Osteoblast (primary cell): ENCODE data around the gene KRT6A. TPM values are rescaled to one million over a fixed set of nuclear protein-coding genes. Genes with fewer than 3 reads are reported as not detected.
A peak's percentile ranks its signal among the peaks of the same experiment; 100 is the strongest.
"Not testable (repeated sequence)": the region's sequence is repeated elsewhere in the genome, so short reads cannot be mapped to it uniquely, and the experiment has no call there.

Experiments
- DNase-seq: peaks from one replicate; pipeline ENCODE4 v3.0.0; 2011; ENCODE audit warnings: low spot score, mixed read lengths; ENCODE audit not compliant: insufficient read length; ENCODE audit errors: missing footprints
- H2AFZ ChIP-seq: 2 replicates; pipeline ENCODE4 v1.6.0; 2011; ENCODE audit warnings: mild to moderate bottlenecking, low read length
- H3K27ac ChIP-seq: 2 replicates; pipeline ENCODE4 v1.5.1; 2011; ENCODE audit warnings: mild to moderate bottlenecking, low read depth, low read length, moderate library complexity
- H3K27me3 ChIP-seq: 2 replicates; pipeline ENCODE4 v1.6.0; 2012; ENCODE audit warnings: mild to moderate bottlenecking, control low read depth, inconsistent platforms, low read length, moderate library complexity; ENCODE audit not compliant: insufficient read depth
- H3K36me3 ChIP-seq: 2 replicates; pipeline ENCODE4 v1.5.1; 2011; ENCODE audit warnings: mild to moderate bottlenecking, low read length, control low read depth, moderate library complexity; ENCODE audit not compliant: insufficient read depth
- H3K4me1 ChIP-seq: 2 replicates; pipeline ENCODE4 v1.5.1; 2011; ENCODE audit warnings: mild to moderate bottlenecking, low read length, control low read depth, moderate library complexity; ENCODE audit not compliant: insufficient read depth
- H3K4me2 ChIP-seq: 2 replicates; pipeline ENCODE4 v1.6.0; 2011; ENCODE audit warnings: mild to moderate bottlenecking, low read length; ENCODE audit not compliant: insufficient read depth
- H3K4me3 ChIP-seq: fragments of 200-600 bp; sonication (generic); 3 replicates; pipeline ENCODE4 v1.5.1; 2012; ENCODE audit warnings: mild to moderate bottlenecking, low read length, inconsistent platforms; ENCODE audit not compliant: insufficient read depth
- H3K79me2 ChIP-seq: 2 replicates; pipeline ENCODE4 v1.6.0; 2012; ENCODE audit warnings: mild to moderate bottlenecking, low read length, control low read depth, inconsistent platforms; ENCODE audit not compliant: insufficient read depth
- H3K9me3 ChIP-seq: 2 replicates; pipeline ENCODE4 v1.5.1; 2011; ENCODE audit warnings: low read depth, low read length, control low read depth
- H4K20me1 ChIP-seq: 2 replicates; pipeline ENCODE4 v1.6.0; 2012; ENCODE audit warnings: mild to moderate bottlenecking, low read length, control low read depth; ENCODE audit not compliant: insufficient read depth
- total RNA-seq: library from RNA; depleted of rRNA; stranded (reverse); fragments of >200 nt; gene quantifications from 2 replicates; pipeline ENCODE4 v1.2.3, GENCODE V29; 2012
- TF ChIP-seq, protein P1 (sequence below): IDR thresholded peaks from 2 replicates; pipeline ENCODE4 v1.5.1; 2011; ENCODE audit warnings: mild to moderate bottlenecking, low read depth, low read length, moderate library complexity; ENCODE audit errors: extremely low read depth

KRT6A gene
- total RNA-seq, 1 donor, result 0.72 TPM

DNA sequence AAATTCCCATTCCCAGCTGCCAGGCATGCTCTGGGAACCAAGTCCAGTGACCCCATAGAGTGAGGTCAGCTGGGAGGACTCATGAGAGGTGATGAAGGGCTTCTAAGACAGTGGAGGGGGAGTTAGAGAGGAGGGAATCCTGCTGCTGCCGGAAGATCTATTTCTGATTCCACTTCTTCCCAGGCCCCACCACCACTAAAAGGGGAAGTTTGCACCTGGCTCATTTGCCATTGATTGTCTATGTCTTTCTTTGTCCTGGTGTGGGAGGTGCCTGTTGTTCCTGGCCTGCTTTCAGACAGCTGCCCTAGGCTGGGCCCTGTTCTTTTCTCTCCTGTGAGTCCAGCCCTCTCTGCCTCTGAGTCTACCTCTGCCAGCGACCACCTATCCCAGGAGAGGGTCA, 3.0 kb upstream of the KRT6A start:
- no peaks in the 10 kb centered on the region for H3K79me2 ChIP-seq
- H3K27me3 ChIP-seq, result peaks cover 9% of the 10 kb centered on the region
- H3K27ac ChIP-seq, result peak overlapping the region; percentile 78
- H2AFZ ChIP-seq, result no peak overlapping the region
- no peaks in the 10 kb centered on the region for H4K20me1 ChIP-seq
- DNase-seq, result no peak
- TF ChIP-seq, protein P1, sequence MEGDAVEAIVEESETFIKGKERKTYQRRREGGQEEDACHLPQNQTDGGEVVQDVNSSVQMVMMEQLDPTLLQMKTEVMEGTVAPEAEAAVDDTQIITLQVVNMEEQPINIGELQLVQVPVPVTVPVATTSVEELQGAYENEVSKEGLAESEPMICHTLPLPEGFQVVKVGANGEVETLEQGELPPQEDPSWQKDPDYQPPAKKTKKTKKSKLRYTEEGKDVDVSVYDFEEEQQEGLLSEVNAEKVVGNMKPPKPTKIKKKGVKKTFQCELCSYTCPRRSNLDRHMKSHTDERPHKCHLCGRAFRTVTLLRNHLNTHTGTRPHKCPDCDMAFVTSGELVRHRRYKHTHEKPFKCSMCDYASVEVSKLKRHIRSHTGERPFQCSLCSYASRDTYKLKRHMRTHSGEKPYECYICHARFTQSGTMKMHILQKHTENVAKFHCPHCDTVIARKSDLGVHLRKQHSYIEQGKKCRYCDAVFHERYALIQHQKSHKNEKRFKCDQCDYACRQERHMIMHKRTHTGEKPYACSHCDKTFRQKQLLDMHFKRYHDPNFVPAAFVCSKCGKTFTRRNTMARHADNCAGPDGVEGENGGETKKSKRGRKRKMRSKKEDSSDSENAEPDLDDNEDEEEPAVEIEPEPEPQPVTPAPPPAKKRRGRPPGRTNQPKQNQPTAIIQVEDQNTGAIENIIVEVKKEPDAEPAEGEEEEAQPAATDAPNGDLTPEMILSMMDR, result no peak
- H3K4me2 ChIP-seq, result peak overlapping the region; percentile 25
- no peaks in the 10 kb centered on the region for H3K36me3 ChIP-seq
- H3K4me3 ChIP-seq, result no peak overlapping the region
- peaks cover 61% of the 10 kb centered on the region for H3K4me1 ChIP-seq
- H3K9me3 ChIP-seq, result no peaks in the 10 kb centered on the region

DNA sequence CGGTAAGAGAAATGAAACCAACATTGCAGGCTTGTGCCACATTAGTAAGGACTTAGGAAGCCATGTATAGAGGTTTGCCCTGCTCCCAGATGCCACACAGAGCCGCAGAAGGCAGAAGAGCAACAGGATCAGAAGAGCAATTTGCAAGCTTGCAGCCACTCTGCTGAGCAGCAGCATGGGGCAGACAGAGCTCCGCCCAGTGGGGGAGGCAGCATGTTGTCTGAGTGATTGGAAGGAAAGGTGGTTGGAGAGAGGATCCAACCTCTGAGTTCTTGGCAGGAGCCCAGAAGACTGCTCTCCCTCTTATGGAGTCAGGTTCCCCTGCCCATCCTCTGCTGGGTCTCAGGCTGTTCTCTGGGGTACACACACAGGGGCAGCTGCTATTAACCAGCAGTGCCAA, 2.3 kb upstream of the KRT6A start:
- H3K4me2 ChIP-seq, result peak overlapping the region; percentile 25

DNA sequence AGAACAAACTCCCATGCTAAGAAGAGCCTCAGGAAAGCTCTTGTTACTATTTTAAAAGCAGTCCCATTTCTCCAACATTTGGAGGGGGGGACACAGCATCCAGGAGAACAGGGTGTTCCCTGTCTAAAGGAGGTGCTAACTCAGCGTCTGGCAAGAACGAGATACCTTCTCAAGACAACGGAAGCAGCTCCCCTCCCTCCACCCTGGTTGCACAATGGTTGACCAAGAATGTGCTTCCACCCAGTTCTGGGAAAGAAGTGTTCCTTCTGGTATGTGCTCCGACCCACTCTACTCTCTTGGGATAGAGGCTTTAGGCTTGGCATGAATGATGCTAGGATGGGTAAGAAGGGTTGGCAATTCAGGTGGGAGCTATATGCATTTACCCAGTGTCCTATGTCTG, 1.5 kb upstream of the KRT6A start:
- Histone ChIP-seq H3K36me3 (no peaks in the 10 kb centered on the region), H3K27me3 (peaks cover 15% of the 10 kb centered on the region), H2AFZ (peak overlapping the region; percentile 44), H3K9me3 (no peaks in the 10 kb centered on the region), H3K27ac (no peak overlapping the region), H4K20me1 (no peaks in the 10 kb centered on the region), H3K4me1 (peaks cover 45% of the 10 kb centered on the region), H3K4me2 (peak overlapping the region; percentile 41), H3K79me2 (no peaks in the 10 kb centered on the region), H3K4me3 (no peak overlapping the region)
- no peak for DNase-seq
- TF ChIP-seq, protein P1, result no peak

More for the DNA sequence above, 2.3 kb upstream of the KRT6A start:
- H3K27ac ChIP-seq, result peak overlapping the region; percentile 78
- no peak for DNase-seq
- H3K9me3 ChIP-seq, result no peaks in the 10 kb centered on the region
- no peak overlapping the region for H2AFZ ChIP-seq
- H3K79me2 ChIP-seq, result no peaks in the 10 kb centered on the region
- H3K36me3 ChIP-seq, result no peaks in the 10 kb centered on the region
- TF ChIP-seq, protein P1, result no peak
- peaks cover 54% of the 10 kb centered on the region for H3K4me1 ChIP-seq
- H4K20me1 ChIP-seq, result no peaks in the 10 kb centered on the region
- peaks cover 10% of the 10 kb centered on the region for H3K27me3 ChIP-seq
- no peak overlapping the region for H3K4me3 ChIP-seq

DNA sequence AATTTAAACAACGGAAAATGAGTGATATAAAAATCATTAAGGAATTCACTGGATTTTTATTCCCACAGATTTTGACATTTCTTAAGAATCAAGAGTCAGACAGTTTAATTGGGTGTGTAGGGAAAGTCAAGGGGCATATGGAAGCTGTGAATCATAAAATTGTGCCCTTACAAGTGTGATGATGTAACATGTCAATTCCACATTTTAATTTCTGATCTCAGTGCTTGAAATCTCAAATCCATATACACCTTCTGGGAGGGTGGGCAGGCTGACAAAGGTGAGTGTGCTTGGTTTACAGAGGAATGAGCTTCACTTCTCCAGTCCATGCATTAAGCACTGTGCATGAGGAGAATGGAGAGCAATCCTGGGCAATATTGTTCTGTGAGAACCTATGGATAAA, 1.0 kb upstream of the KRT6A start:
- no peak for DNase-seq
- Histone ChIP-seq H4K20me1 (no peaks in the 10 kb centered on the region), H3K79me2 (no peaks in the 10 kb centered on the region), H3K9me3 (no peaks in the 10 kb centered on the region), H3K4me2 (peak overlapping the region; percentile 41), H3K27me3 (peaks cover 19% of the 10 kb centered on the region), H3K4me3 (no peak overlapping the region), H3K36me3 (no peaks in the 10 kb centered on the region), H3K4me1 (peaks cover 42% of the 10 kb centered on the region), H2AFZ (no peak overlapping the region), H3K27ac (no peak overlapping the region)
- TF ChIP-seq, protein P1, result no peak

DNA sequence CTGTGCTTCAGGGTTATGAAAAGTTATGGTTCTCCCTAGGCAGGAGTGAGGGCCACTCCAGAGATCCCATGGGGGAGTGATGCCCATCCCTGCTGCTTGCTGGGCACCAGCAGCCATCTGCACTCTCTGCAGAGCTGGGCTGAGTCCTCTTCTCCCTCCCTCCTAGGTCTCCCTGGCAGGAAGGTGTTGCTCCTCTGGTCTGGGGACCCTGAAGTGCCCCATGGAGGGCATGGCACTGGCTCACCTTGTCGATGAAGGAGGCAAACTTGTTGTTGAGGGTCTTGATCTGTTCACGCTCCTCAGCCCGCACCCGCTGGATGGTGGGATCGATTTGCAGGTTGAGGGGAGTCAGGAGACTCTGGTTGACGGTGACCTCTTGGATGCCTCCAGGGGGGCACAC, 652 bp downstream of the KRT6A start:
- not testable (repeated sequence) for H3K79me2 ChIP-seq, H3K27ac ChIP-seq, DNase-seq, H3K4me2 ChIP-seq, H3K4me3 ChIP-seq, H3K9me3 ChIP-seq, H4K20me1 ChIP-seq, H3K36me3 ChIP-seq, H2AFZ ChIP-seq
- H3K27me3 ChIP-seq, result peaks cover 27% of the 10 kb centered on the region
- peaks cover 39% of the 10 kb centered on the region for H3K4me1 ChIP-seq

DNA sequence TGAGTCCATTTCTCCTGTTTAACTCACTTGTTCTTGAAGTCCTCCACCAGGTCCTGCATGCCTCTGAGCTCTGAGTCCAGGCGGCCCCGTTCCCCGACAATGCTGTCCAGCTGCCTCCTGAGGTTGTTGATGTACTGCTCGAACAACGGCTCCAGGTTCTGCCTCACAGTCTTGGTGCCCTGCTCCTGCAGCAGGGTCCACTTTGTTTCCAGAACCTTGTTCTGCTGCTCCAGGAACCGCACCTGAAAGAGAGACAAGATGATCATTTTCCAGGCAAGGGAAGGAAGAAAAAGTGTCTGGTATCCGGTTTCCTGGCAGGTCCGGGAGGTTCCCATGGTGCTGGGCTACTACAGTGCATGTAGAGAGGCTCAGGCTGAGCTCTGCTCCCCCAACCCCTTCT, 1.6 kb downstream of the KRT6A start:
- H4K20me1 ChIP-seq, H3K9me3 ChIP-seq, H3K4me2 ChIP-seq, H3K79me2 ChIP-seq, H3K27ac ChIP-seq, H3K4me3 ChIP-seq, H3K36me3 ChIP-seq, H2AFZ ChIP-seq, DNase-seq: not testable (repeated sequence)
- Histone ChIP-seq H3K27me3 (peaks cover 30% of the 10 kb centered on the region), H3K4me1 (peaks cover 30% of the 10 kb centered on the region)
